ENCODE measurements around the gene PAAF1.
A peak's percentile ranks its signal among the peaks of the same experiment; 100 is the strongest.

The PAAF1 gene

GRCh38 chr11:73852049-73852448 is 24.8 kb upstream of the PAAF1 start:
- H3K4me1 ChIP-seq (ENCODE audit: control extremely low read depth in 1 of 4, control insufficient read depth in 4 of 4, insufficient read depth in 4 of 4, low read length in 3 of 4) = peaks cover 0 to 6% (median 1%) of the 10 kb centered on the region in 4 experiments
- WGBS (ENCODE audit: insufficient coverage) = 100% methylated on average over 2 of the region's 3 CpGs
- H3K27me3 ChIP-seq (replicated peaks in 2 of 5; ENCODE audit: control insufficient read depth in 4 of 5, insufficient read depth in 5 of 5, low read length in 4 of 5) = no peaks in the 10 kb centered on the region
- no peaks in the 10 kb centered on the region for H3K9me3 ChIP-seq (ENCODE audit: control extremely low read depth in 1 of 5, control insufficient read depth in 4 of 5, insufficient read depth in 2 of 5, low read depth in 1 of 5, low read length in 4 of 5)
- no peak for DNase-seq
- no peak overlapping the region for H3K27ac ChIP-seq (ENCODE audit: insufficient read depth in 1 of 2, low read depth in 1 of 2, low read length in 2 of 2, poor library complexity in 1 of 2, severe bottlenecking in 2 of 2)
- peaks cover 2 to 11% (median 2%) of the 10 kb centered on the region in 4 experiments for H3K36me3 ChIP-seq (ENCODE audit: control insufficient read depth in 4 of 4, insufficient read depth in 4 of 4, low read length in 3 of 4)
- POLR2A ChIA-PET = no interaction called here
- CTCF ChIA-PET = no interaction called here
- no peak overlapping the region for H3K4me3 ChIP-seq (ENCODE audit: control insufficient read depth in 1 of 7, extremely low read depth in 1 of 7, insufficient read depth in 4 of 7, low read depth in 2 of 7, low read length in 6 of 7)

DNA sequence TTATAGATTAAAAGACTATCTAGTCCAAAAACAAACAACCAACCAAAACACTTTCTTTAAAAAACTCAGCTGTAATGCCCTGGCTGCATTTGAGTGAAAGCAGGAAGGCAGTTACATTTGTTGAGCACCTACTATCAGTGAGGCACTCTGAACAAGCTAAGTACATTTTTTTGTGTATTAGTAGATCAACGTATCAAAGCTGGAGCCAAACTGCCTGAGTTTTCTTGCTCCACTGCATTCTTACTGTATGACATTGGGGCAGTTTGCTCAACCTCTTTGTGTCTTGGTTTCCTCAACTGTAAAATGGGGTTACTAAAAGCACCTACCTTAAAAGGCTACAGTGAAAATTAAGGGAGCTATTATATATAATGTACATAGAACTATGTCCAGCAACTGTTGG is 22.1 kb upstream of the PAAF1 start:
- DNase-seq = no peak
- peaks cover 0 to 13% (median 5%) of the 10 kb centered on the region in 4 experiments for H3K36me3 ChIP-seq (ENCODE audit: control insufficient read depth in 4 of 4, insufficient read depth in 4 of 4, low read length in 3 of 4)
- no peaks in the 10 kb centered on the region for H3K9me3 ChIP-seq (ENCODE audit: control extremely low read depth in 1 of 5, control insufficient read depth in 4 of 5, insufficient read depth in 2 of 5, low read depth in 1 of 5, low read length in 4 of 5)
- H3K4me3 ChIP-seq (ENCODE audit: control insufficient read depth in 1 of 7, extremely low read depth in 1 of 7, insufficient read depth in 4 of 7, low read depth in 2 of 7, low read length in 6 of 7) = no peak overlapping the region
- WGBS (ENCODE audit: insufficient coverage) = no CpG with 5 or more reads among the region's 1 CpG
- H3K27me3 ChIP-seq (replicated peaks in 2 of 5; ENCODE audit: control insufficient read depth in 4 of 5, insufficient read depth in 5 of 5, low read length in 4 of 5) = no peaks in the 10 kb centered on the region
- peaks cover 0 to 6% (median 1%) of the 10 kb centered on the region in 4 experiments for H3K4me1 ChIP-seq (ENCODE audit: control extremely low read depth in 1 of 4, control insufficient read depth in 4 of 4, insufficient read depth in 4 of 4, low read length in 3 of 4)
- no peak overlapping the region for H3K27ac ChIP-seq (ENCODE audit: insufficient read depth in 1 of 2, low read depth in 1 of 2, low read length in 2 of 2, poor library complexity in 1 of 2, severe bottlenecking in 2 of 2)
- CTCF ChIA-PET = interaction anchor here (1.0 to 1.8 kb wide), 3 partner anchors 11 to 18 kb away, joined by 4 to 5 read pairs (median 4); no protein-coding TSS in a partner anchor
- POLR2A ChIA-PET = no interaction called here

- no peak for DNase-seq
- no peaks in the 10 kb centered on the region for H3K27me3 ChIP-seq (replicated peaks in 2 of 5; ENCODE audit: control insufficient read depth in 4 of 5, insufficient read depth in 5 of 5, low read length in 4 of 5)
- H3K36me3 ChIP-seq (ENCODE audit: control insufficient read depth in 4 of 4, insufficient read depth in 4 of 4, low read length in 3 of 4) = peaks cover 5 to 20% (median 8%) of the 10 kb centered on the region in 4 experiments
- WGBS (ENCODE audit: insufficient coverage) = 100% methylated on average over 1 of the region's 1 CpG
- ChIA-PET CTCF (interaction anchor here (0.6 to 1.7 kb wide), 3 partner anchors 17 to 453 kb away, joined by 3 to 4 read pairs (median 3); no protein-coding TSS in a partner anchor), POLR2A (no interaction called here)
- peaks cover 0 to 5% (median under 1%) of the 10 kb centered on the region in 4 experiments for H3K4me1 ChIP-seq (ENCODE audit: control extremely low read depth in 1 of 4, control insufficient read depth in 4 of 4, insufficient read depth in 4 of 4, low read length in 3 of 4)
- H3K9me3 ChIP-seq (ENCODE audit: control extremely low read depth in 1 of 5, control insufficient read depth in 4 of 5, insufficient read depth in 2 of 5, low read depth in 1 of 5, low read length in 4 of 5) = no peaks in the 10 kb centered on the region
- no peak overlapping the region for H3K27ac ChIP-seq (ENCODE audit: insufficient read depth in 1 of 2, low read depth in 1 of 2, low read length in 2 of 2, poor library complexity in 1 of 2, severe bottlenecking in 2 of 2)
- H3K4me3 ChIP-seq (ENCODE audit: control insufficient read depth in 1 of 7, extremely low read depth in 1 of 7, insufficient read depth in 4 of 7, low read depth in 2 of 7, low read length in 6 of 7) = no peak overlapping the region
Measured at GRCh38 chr11:73856031-73856567, 20.7 kb upstream of the PAAF1 start.

- Histone ChIP-seq H3K4me3 (ENCODE audit: control insufficient read depth in 1 of 7, extremely low read depth in 1 of 7, insufficient read depth in 4 of 7, low read depth in 2 of 7, low read length in 6 of 7) (no peak overlapping the region), H3K27ac (ENCODE audit: insufficient read depth in 1 of 2, low read depth in 1 of 2, low read length in 2 of 2, poor library complexity in 1 of 2, severe bottlenecking in 2 of 2) (no peak overlapping the region), H3K27me3 (replicated peaks in 2 of 5; ENCODE audit: control insufficient read depth in 4 of 5, insufficient read depth in 5 of 5, low read length in 4 of 5) (no peaks in the 10 kb centered on the region), H3K4me1 (ENCODE audit: control extremely low read depth in 1 of 4, control insufficient read depth in 4 of 4, insufficient read depth in 4 of 4, low read length in 3 of 4) (no peaks in the 10 kb centered on the region), H3K9me3 (ENCODE audit: control extremely low read depth in 1 of 5, control insufficient read depth in 4 of 5, insufficient read depth in 2 of 5, low read depth in 1 of 5, low read length in 4 of 5) (no peaks in the 10 kb centered on the region), H3K36me3 (ENCODE audit: control insufficient read depth in 4 of 4, insufficient read depth in 4 of 4, low read length in 3 of 4) (peaks cover 7 to 32% (median 21%) of the 10 kb centered on the region in 4 experiments)
- POLR2A ChIA-PET = no interaction called here
- CTCF ChIA-PET = no interaction called here
- WGBS (ENCODE audit: insufficient coverage) = no CpG with 5 or more reads among the region's 2 CpGs
- no peak for DNase-seq
Measured at GRCh38 chr11:73859671-73860070, 17.1 kb upstream of the PAAF1 start.

DNA sequence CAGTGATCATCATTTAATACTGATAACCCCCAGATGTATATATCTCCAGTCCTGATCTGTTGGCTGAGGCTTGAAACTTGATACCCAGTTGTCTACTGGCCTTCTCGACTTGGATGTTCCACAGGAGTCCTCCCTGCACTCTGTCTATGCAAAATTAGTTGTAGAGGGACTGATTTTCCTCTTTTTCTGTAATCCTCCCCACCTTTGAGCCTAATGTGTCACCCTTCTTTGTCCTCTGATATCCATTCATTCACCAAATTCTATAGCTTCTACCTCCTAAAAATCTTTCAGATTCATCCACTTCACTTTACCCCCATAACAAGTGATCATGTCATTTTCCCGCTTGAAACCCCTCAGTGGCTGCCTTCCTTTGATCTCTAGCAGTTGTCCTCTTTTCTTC is 16.6 kb upstream of the PAAF1 start:
- 100% methylated on average over 2 of the region's 2 CpGs for WGBS (ENCODE audit: insufficient coverage)
- no peak for DNase-seq
- CTCF ChIA-PET = no interaction called here
- Histone ChIP-seq H3K27ac (ENCODE audit: insufficient read depth in 1 of 2, low read depth in 1 of 2, low read length in 2 of 2, poor library complexity in 1 of 2, severe bottlenecking in 2 of 2) (peak overlapping the region in 1 of 2 experiments; percentile 15), H3K4me1 (ENCODE audit: control extremely low read depth in 1 of 4, control insufficient read depth in 4 of 4, insufficient read depth in 4 of 4, low read length in 3 of 4) (no peaks in the 10 kb centered on the region), H3K9me3 (ENCODE audit: control extremely low read depth in 1 of 5, control insufficient read depth in 4 of 5, insufficient read depth in 2 of 5, low read depth in 1 of 5, low read length in 4 of 5) (no peaks in the 10 kb centered on the region), H3K27me3 (replicated peaks in 2 of 5; ENCODE audit: control insufficient read depth in 4 of 5, insufficient read depth in 5 of 5, low read length in 4 of 5) (no peaks in the 10 kb centered on the region), H3K4me3 (ENCODE audit: control insufficient read depth in 1 of 7, extremely low read depth in 1 of 7, insufficient read depth in 4 of 7, low read depth in 2 of 7, low read length in 6 of 7) (no peak overlapping the region), H3K36me3 (ENCODE audit: control insufficient read depth in 4 of 4, insufficient read depth in 4 of 4, low read length in 3 of 4) (peaks cover 7 to 32% (median 21%) of the 10 kb centered on the region in 4 experiments)
- POLR2A ChIA-PET = no interaction called here

DNA sequence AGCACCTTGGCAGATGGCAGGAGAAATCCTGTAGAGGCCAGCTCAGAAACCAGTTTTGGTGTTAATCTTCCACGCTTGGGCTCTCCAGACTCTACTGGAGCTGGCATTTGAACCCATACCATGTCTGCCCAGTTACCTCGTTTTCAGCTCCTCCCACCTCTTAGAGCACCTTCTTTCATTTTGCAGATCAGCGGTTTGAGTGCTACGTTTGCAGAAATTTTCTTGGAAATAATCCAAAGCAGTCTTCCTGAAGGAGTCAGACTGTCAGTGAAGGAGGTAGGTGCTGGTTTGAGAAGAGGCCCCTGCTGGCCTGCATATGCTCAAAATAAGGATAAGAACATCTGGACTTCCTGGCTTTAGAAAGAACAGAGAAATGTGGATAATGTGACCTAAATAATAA is 13.8 kb upstream of the PAAF1 start:
- H3K9me3 ChIP-seq (ENCODE audit: control extremely low read depth in 1 of 5, control insufficient read depth in 4 of 5, insufficient read depth in 2 of 5, low read depth in 1 of 5, low read length in 4 of 5) = no peaks in the 10 kb centered on the region
- no peak for DNase-seq
- CTCF ChIA-PET = interaction anchor here (1.4 kb wide), 1 partner anchor 14 kb away, joined by 3 read pairs; no protein-coding TSS in a partner anchor
- whole genome bisulfite sequencing (ENCODE audit: insufficient coverage) = 98% methylated on average over 4 of the region's 4 CpGs
- no peak overlapping the region for H3K27ac ChIP-seq (ENCODE audit: insufficient read depth in 1 of 2, low read depth in 1 of 2, low read length in 2 of 2, poor library complexity in 1 of 2, severe bottlenecking in 2 of 2)
- H3K27me3 ChIP-seq (replicated peaks in 2 of 5; ENCODE audit: control insufficient read depth in 4 of 5, insufficient read depth in 5 of 5, low read length in 4 of 5) = no peaks in the 10 kb centered on the region
- H3K4me1 ChIP-seq (ENCODE audit: control extremely low read depth in 1 of 4, control insufficient read depth in 4 of 4, insufficient read depth in 4 of 4, low read length in 3 of 4) = no peaks in the 10 kb centered on the region
- POLR2A ChIA-PET = no interaction called here
- peaks cover 7 to 33% (median 22%) of the 10 kb centered on the region in 4 experiments for H3K36me3 ChIP-seq (ENCODE audit: control insufficient read depth in 4 of 4, insufficient read depth in 4 of 4, low read length in 3 of 4)
- H3K4me3 ChIP-seq (ENCODE audit: control insufficient read depth in 1 of 7, extremely low read depth in 1 of 7, insufficient read depth in 4 of 7, low read depth in 2 of 7, low read length in 6 of 7) = no peak overlapping the region

DNA sequence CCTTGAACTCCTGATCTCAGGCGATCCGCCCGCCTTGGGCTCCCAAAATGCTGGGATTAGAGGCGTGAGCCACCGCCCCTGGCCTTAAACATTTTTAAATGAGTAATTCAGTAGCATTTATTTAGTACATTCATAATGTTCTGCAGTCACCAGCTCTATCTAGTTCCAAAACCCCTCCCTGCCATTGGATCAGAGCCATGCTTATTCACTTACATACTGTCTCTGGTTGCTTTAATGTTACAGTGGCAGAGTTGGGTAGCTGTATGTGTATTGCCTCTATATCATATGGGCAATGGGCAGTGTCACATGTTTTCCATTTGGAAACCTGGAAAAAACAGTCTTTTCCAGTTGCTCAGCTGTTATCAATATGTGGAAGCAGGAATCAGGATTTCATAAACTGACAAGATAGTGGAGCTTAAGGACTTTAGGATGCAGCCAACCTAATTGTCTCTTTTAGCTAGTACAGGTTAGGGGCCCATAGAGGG is 10.7 kb upstream of the PAAF1 start:
- H3K36me3 ChIP-seq (ENCODE audit: control insufficient read depth in 4 of 4, insufficient read depth in 4 of 4, low read length in 3 of 4) = peaks cover 8 to 35% (median 30%) of the 10 kb centered on the region in 4 experiments
- no peaks in the 10 kb centered on the region for H3K4me1 ChIP-seq (ENCODE audit: control extremely low read depth in 1 of 4, control insufficient read depth in 4 of 4, insufficient read depth in 4 of 4, low read length in 3 of 4)
- no CpG with 5 or more reads among the region's 5 CpGs for WGBS (ENCODE audit: insufficient coverage)
- no peak for DNase-seq
- no peaks in the 10 kb centered on the region for H3K27me3 ChIP-seq (replicated peaks in 2 of 5; ENCODE audit: control insufficient read depth in 4 of 5, insufficient read depth in 5 of 5, low read length in 4 of 5)
- ChIA-PET POLR2A (interaction anchor here (0.6 kb wide), 1 partner anchor 39 kb away, joined by 4 read pairs; no protein-coding TSS in a partner anchor), CTCF (interaction anchor here (1.2 to 1.3 kb wide), 2 partner anchors 9 to 17 kb away, joined by 3 to 4 read pairs; no protein-coding TSS in a partner anchor)
- no peak overlapping the region for H3K4me3 ChIP-seq (ENCODE audit: control insufficient read depth in 1 of 7, extremely low read depth in 1 of 7, insufficient read depth in 4 of 7, low read depth in 2 of 7, low read length in 6 of 7)
- H3K27ac ChIP-seq (ENCODE audit: insufficient read depth in 1 of 2, low read depth in 1 of 2, low read length in 2 of 2, poor library complexity in 1 of 2, severe bottlenecking in 2 of 2) = no peak overlapping the region
- no peaks in the 10 kb centered on the region for H3K9me3 ChIP-seq (ENCODE audit: control extremely low read depth in 1 of 5, control insufficient read depth in 4 of 5, insufficient read depth in 2 of 5, low read depth in 1 of 5, low read length in 4 of 5)

Measured in common myeloid progenitor, CD34-positive (primary cell).